HG02973 (cell line): ENCODE data around the gene TMEM184A.
"Not testable (repeated sequence)": the region's sequence is repeated elsewhere in the genome, so short reads cannot be mapped to it uniquely, and the experiment has no call there.

ENCODE experiments used
- ATAC-seq: cut with Tn5 transposase; IDR thresholded peaks from one replicate; pipeline ENCODE4 v1.9.1; 2021; ENCODE audit warnings: moderate library complexity; ENCODE audit not compliant: unreplicated experiment

TMEM184A gene

DNA sequence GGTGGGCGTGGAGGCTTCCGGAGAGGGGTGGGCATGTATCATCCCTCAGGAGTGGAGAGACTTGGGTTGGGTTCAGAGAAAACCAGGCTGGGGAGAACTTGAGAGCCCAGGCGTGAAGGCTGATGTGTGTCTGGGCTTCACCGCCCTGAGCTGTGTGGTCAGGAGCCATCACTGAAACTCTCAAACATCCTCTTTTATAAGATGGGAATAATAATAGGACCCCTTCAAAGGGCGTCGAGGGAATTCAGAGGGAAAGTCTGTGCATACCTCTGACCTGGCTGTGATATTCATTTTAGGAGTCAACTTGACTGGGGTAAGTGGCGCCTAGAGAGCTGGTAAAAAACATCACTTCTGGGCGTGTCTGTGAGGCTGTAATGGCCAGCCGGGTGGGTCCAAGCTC is 34.9 kb upstream of the TMEM184A start:
- no peak for ATAC-seq

DNA sequence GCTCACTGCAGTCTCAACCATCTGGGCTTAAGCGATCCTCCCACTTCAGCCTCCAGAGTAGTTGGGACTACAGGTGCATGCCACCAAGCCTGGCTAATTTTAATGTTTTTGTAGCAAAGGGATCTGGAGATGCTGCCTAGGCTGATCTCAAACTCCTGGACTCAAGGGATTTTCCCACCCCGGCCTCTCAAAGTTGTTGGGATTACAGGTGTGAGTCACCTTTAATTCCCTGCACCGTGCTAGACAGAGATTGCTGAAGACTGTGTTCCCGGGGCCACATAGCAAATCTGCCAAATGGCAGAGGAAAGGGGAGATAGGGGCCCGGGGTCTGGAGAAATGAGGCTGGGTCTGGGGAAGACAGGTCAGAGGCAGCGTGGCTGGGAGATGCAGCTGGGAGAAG is 34.5 kb upstream of the TMEM184A start:
- ATAC-seq = no peak

DNA sequence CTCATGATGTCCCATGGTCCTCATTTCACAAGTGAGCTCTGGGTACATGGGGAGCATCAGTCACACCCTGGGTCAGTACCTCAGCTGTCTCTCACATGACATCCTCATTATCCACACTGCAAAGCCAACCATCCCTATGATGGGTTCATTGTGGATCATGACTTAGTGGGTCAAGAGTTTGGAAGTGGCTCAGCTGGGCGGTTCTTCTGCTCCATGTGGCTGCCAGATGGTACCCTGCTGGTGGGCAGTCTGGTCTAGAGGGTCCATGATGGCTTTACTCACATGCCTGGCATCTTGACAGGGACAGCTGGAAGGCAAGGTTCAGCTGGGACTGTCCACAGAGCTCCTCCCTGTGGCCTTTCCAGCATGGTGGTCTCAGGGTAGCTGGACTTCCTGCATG is 33.0 kb upstream of the TMEM184A start:
- ATAC-seq = no peak

DNA sequence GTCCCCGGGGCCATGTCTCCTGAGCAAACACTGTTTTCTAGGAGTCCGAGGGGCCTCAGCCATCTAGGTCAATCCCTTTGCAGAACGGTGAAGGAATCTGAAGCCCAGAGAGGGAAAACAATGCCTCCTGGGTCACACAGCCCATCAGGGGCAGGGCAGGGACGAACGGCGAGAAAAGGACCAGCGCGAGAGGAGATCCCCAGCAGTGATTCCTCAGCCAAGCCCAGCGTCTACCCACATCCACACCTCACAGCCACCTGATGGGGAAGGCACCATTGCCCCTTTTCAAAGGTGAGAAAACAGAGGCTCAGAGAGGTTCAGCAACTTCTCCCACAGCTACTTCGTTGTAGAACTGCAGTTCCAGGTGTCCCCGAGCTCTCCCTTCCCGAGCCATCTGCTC is 31.7 kb upstream of the TMEM184A start:
- ATAC-seq = no peak

DNA sequence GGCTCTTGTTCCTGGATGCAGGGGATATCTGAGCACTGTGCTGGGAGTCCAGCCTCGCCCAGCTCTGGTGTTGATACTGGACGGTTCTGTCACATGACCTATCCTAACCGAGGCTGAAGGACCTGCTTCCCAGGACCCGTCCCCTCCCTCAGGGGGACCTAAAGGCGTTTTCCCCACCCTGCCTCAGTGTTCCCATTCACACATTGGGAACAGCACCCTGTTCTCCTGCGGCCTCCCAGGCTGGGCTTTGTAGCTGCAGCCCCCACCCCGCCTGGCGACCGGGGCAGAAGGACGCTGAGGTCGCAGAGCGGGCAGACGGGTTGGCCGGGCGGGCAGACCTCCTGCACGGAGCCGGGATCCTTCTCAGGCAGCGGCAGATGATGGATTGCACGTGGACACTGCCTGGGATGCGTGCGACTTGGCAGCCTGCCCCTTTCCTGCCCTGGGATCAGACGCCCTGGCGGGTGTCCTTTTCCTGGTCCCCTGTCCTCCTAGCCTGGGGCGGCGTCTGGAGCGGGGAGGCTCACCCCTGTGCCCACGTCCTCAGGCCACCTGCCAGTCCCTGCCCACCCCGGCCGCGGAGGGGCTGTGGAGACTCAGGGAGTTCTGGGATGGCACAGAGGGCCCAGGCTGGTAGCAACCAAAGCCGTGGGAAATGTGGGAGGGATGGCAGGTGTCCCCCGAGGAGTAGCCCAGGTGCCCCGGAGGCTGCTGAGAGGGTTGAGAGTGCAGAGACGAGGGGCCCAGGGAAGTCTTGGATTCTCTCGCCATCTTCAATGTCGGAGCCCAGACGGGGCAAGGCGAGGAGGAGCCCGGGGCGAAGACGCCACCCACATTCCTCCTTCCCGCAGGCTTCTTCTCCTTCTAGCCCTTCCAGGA is 31.1 kb upstream of the TMEM184A start:
- no peak for ATAC-seq

DNA sequence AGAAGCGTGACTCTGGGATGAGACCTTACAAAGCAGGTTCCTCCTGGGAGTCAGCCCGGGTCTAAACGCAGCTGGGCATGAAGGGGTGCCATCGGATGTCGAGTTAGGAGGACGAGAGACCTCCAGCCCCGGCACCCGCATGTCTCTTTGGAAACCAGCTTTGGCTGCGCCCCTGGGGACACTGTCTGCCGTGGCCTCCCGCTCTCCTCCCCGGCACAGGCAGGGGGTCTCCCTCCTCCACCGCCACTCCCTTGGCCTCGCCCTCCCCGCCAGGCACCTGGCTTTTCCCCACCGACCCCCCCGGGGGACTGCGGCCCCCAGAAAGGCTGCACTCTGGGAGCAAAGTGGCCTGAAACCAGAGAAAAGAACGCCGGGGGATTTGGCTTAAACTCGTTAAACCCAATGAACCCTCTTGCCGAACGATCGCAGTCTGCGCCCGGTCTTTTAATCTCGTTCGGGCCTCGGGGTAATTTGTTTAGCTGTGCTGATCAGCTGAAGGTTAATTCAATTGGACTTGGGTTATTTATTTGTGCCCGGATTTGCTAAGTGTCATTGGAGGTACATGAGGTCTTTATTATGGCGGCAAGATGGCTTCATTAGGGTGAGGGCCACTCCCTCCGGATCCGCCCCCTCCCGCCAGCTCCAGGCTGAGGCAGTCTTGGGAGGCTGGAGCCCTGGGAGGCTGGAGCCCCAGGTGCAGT is 30.3 kb upstream of the TMEM184A start:
- ATAC-seq = no peak

DNA sequence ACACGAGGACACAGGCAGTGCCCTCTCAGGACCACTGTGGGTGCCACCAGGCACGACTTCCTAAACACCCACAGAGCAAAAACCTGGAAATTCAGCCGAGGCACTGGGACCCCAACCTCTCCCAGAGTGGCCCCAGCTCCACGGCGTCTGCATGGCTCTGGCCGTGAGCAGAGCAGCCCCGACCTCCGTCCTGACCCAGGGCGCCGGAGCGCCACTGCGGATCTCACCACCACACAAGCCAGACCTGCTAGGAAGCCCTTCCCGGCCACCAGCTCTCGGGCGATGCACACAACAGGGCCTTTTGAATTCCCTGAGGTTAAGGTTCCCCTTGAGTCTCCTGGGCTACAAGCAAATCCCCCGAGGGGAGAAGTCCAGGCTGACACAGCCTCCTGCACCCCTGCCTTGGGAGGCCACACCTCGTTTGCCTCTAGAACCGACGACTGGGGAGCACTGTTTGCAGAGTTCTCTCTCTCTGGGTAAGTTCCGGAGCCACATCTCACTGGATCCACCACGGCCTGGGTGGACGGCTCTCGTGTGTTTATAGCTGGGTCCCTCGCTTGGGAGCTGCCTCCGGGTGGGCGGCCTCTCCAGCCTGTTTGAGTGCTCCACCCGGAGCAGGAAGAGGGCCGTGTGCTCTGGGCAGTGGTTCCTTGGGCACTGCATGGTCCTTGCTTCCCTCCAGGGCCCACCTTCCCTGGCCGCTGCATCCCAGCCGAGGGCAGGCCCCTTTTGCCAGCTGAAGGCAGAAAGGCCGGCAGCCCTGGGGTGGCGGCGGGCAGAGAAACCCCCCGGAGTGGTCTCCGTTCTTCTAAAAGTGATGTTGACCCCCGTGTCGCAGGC is 29.4 kb upstream of the TMEM184A start:
- no peak for ATAC-seq

DNA sequence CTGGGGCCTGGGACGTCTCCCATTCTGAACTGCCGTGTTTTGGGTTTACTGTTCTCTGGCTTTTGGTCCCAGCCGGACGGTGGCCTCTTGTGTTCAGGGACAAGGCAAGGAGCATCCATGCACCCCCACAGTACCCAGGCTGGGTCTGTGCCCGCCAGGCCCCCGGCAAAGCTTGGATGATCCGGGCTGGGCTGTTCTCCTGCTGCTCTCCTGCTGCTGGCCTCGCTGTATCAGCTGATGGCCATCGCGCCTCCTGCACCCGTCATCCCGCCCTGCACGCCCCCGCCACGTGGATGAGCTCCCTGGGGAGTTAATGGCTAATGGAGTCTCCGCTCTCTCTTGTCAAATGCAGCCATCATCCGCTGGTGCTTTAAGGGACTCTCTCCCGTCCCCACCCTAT is 28.7 kb upstream of the TMEM184A start:
- no peak for ATAC-seq

DNA sequence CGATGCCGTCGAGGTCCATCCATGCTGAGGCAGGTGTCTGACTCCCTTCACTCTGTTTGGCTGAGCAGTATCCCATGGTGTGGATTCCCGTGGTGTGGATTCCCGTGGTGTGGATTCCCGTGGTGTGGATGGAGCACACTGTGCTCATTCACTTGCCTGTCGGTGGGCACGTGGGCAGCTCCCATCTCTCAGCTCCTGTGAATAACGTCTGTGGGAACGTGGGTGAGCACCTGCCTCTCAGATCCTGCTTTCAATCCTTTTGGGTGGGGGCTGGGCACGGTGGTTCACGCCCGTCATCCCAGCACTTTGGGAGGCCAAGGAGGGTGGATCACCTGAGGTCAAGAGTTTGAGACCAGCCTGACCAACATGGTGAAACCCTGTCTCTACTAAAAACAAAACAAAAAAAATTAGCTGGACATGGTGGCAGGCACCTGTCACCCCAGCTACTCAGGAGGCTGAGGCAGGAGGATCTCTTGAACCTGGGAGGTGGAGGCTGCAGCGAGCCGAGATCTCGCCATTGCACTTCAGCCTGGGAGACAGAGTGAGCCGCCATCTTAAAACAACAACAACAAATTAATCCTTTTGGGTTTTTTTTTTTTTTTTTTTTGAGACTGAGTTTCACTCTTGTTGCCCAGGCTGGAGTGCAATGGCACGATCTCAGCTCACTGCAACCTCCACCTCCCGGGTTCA is 27.4 kb upstream of the TMEM184A start:
- ATAC-seq = not testable (repeated sequence)

DNA sequence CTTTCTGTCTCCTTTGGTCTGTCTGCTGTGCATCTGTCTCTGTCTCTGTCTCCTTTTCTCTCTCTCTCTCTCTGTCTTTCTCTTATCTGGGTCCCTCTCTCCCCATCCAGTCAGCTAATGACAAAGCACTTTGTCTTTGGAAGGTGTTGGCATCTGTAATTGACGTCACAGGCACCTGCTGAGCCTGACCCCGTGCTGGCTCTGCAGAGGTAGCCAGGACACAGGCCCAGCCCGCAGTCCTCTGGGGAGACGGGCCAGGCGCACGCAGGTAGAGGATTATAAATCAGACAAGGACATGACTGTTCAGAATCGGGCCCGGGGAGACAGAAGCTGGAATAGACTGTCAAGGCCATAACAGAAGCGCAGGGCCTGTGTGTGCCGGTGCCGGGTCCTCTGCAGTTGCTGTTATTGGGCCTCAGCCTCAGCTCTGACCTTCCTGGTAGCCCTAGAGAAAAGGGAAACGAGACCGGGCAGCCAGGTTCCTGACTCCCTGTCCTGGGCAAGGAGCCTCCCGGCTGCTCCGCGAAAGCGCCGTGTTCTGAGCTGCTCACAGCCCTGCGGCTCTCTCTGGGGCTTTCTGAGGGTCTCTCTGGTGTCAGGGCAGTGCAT is 24.5 kb upstream of the TMEM184A start:
- no peak for ATAC-seq

DNA sequence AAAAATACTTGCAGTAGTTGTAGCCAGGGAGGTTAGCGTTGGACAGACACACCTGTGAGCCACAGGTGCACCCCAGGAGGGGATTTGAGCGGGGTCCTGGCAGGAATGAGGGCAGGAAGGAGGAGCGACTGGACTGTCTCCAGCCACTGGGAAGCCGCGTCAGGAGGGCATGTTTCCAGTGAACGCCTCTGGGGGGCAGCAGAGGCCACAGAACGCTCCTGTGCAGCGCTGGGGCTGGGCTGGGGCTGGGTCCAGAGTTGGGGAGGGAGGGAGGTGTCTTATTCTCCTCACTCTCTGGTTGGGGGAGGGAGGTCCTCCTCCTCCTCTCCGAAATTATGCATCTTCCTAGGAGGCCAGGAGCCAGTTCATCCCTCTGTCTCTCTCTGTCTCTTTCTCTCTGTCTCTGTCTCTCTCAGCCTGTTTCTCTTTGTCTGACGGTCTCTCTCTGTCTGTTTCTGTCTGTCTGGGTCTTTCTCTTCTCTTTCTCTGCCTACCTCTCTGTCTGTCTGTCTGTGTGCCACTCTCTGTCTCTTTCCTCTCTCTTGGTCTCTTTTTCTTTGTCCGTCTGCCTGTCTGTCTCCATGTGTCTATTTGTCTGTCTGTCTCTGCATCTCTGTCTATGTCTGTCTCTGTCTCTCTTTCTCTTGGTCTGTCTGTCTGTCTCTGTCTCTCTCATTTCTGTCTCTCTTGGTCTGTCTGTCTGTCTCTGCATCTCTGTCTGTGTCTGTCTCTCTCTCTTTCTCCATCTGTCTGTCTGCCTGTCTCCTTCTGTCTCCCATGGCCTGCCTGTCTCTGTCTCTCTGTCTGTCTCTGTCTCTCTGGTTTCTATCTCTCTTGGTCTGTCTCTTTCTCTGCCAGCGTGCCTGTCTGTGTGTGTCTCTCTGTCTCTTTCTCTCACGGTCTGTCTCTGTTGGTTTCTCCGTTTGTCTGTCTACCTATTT is 23.7 kb upstream of the TMEM184A start:
- no peak for ATAC-seq

DNA sequence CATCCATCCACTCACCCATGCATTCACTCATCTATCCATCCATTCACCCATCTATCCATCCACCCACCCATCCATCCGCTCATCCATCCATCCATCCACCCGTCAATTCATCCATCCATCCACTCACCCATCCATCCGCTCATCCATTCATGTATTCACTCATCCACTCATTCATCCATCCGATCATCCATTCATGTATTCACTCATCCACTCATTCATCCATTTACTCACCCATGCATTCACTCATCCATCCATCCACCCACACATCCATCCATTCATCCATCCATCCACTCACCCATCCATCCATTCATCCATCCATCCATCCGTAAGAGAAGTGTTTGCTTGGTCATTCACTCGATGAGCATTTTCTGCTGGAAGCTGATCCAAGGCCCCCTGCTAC is 22.5 kb upstream of the TMEM184A start:
- no peak for ATAC-seq

DNA sequence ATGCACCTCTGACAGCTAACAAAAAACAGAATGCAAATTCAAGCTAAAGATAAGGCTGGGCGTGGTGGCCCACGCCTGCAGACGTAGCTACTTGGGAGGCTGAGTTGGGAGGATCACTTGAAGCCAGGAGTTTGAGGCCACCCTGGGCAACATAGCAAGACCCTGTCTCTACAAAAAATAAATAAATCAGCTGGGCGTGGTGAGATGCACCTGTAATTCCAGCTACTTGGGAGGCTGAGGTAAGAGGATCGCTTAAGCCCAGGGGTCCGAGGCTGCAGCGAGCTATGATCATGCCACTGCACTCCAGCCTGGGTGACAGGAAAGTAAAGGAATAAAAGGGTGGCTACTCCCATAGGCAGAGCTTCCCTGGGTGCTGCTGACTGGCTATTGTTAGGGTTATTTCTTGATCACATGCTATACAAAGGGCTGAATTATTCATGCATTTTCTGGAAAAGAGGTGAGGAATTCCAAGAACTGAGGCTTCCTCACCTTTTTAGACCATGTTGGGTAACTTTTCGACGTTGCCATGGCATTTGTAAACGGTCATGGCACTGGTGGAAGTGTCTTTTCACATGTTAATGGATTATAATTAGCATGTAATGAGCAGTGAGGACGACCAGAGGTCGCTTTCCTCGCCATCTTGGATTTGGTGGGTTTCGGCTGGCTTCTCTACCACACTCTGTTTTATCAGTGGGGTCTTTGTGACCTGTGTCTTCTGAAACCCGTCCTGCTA is 20.7 kb upstream of the TMEM184A start:
- ATAC-seq = no peak

DNA sequence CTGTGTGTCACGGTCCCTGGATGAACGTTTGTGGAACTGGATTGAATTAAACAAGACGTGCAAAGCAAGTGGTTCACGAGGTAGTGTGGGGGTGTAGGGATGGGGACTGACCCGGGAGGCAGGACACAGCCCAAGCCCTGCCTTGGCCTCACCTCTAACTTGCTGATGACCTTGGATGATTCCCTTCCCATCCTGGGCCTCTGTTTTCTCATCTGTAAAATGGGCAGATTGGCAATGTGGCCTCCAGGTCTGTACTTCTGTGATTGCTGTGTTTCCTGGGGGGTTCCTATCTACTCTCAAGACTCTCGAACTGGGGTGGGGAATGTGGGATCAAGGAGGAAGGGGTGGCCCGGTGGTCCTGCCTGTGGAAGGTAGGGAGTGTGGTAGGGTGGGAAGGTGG is 19.8 kb upstream of the TMEM184A start:
- ATAC-seq = no peak

DNA sequence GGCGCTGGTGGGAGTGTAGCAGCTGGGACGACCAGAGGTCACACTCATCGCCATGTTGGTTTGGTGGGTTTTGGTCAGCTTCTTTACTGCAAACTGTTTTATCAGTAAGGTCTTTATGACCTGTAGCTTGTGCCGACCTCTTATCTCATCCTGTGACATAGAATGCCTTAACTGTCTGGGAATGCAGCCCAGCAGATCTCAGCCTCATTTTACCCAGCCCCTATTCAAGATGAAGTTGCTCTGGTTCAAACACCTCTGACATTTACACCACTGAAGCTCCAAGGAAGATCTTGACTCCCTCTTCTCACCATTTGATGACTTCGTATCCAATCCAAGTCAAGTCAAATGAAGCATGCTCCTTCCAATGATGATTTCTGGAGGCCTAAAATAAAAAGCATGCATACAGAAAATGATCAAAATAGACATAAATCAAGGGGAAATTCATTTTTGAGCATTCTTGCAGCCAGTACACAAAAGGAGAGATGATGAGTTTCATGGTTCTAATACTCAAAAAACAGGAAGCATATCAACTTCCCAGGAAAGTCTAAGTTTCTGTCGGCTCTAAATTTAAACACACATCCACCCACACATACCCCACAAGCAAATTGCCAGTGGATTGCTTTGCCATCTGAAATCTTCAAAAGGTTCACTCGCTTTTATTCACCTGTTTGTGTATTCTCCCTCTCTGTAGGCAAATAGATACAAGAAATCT is 16.3 kb upstream of the TMEM184A start:
- no peak for ATAC-seq

DNA sequence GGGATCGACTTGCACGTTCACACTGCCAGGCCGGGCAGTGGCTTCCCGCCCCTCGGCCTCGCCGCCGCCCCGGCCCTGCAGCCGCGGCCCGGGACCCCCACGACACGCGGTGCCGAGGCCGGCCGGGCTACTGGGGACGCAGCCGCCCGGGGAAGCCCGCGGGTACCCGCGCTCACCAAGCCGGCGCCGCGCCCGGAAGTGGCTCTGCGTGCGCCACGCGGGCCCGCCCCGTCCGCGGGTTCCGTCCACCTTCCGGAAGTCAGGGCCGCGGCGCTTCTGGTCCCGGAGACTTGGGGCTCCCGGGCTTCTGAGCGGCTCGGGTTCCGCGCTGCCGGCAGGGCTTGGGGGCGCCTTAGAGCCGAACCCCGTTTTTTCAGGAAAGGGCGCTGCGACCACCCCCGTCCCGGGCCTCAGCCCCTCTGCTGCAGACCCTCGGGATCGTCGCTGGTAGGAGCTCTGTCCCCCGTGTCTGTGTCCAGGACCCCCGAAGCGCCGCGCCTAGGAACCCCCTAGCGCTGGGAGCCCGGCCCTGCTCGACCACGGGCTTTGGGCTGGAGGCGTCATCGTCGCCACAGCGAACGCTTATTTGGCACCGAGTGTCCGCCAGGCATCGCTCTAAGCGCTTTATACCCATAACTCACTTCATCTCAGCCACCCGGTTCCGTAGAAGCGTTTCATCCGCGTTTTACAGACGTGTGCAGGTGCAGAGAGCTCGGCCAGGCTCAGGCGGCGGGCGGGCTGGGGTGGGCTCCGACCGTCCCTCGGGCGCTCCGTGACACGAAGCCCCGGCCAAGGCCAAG is 14.0 kb upstream of the TMEM184A start, which contains the start of gene PSMG3:
PSMG3 (minus strand) TSS at position 200 of the 800 bp plus-strand sequence. CDS start 693 bp downstream, outside the sequence.
- ATAC-seq = peak; percentile 80

DNA sequence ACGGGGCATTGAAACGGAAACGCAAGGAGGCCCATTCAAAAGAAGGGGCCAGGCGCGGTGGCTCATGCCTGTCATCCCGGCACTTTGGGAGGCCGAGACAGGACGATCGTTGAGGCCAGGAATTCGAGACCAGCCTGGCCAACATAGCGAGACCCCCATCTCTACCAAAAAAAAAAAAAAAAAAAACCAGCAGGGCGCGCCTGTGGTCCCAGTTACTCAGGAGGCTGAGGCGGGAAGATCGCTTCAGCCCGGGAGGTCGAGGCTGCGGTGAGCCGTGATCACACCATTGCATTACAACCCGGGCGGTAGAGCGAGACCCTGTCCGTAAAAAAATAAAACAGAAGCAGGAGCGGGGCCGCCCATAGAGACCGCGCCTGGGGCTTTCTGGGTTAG is 13.4 kb upstream of the TMEM184A start:
- ATAC-seq = no peak
